Fibroblast of skin of abdomen (primary cell): ENCODE results near the gene FNDC5.

Experiments used
- DNase-seq: peaks from one replicate; pipeline ENCODE4 v3.0.0-alpha.2; 2013

FNDC5 gene

GRCh38 chr1:32883338-32884031 lies 12.8 kb upstream of the FNDC5 start:
- no peak for DNase-seq

GRCh38 chr1:32881871-32882850 lies 11.4 kb upstream of the FNDC5 start:
- no peak for DNase-seq

- DNase-seq = no peak
Measured at GRCh38 chr1:32881291-32881690, 10.6 kb upstream of the FNDC5 start.

- no peak for DNase-seq
Measured at GRCh38 chr1:32878637-32879041, 7.9 kb upstream of the FNDC5 start.

GRCh38 chr1:32878183-32878582 lies 7.5 kb upstream of the FNDC5 start:
- no peak for DNase-seq

GRCh38 chr1:32877211-32878110 lies 6.7 kb upstream of the FNDC5 start:
- no peak for DNase-seq

GRCh38 chr1:32876341-32877210 lies 5.9 kb upstream of the FNDC5 start:
- peak; percentile 25 for DNase-seq

- DNase-seq = no peak
Measured at GRCh38 chr1:32874860-32875752, 4.4 kb upstream of the FNDC5 start.

- DNase-seq = no peak
Measured at GRCh38 chr1:32873484-32873883, 2.8 kb upstream of the FNDC5 start.

- no peak for DNase-seq
Measured at GRCh38 chr1:32872192-32872460, 1.4 kb upstream of the FNDC5 start.

- DNase-seq = peak; percentile 20
Measured at GRCh38 chr1:32871364-32872191, 866 bp upstream of the FNDC5 start.

- no peak for DNase-seq
Measured at GRCh38 chr1:32869923-32870614, 643 bp downstream of the FNDC5 start.

- no peak for DNase-seq
Measured at GRCh38 chr1:32868806-32869455, 1.8 kb downstream of the FNDC5 start.

GRCh38 chr1:32868085-32868484 lies 2.6 kb downstream of the FNDC5 start:
- no peak for DNase-seq

- no peak for DNase-seq
Measured at GRCh38 chr1:32867671-32868070, 3.0 kb downstream of the FNDC5 start.

- DNase-seq = no peak
Measured at GRCh38 chr1:32867151-32867550, 3.6 kb downstream of the FNDC5 start.

- DNase-seq = no peak
Measured at GRCh38 chr1:32865639-32866405, 4.9 kb downstream of the FNDC5 start.
